H1 (cell line): Measurements from ENCODE around the gene FAM107A. TPM values are rescaled to one million over a fixed set of nuclear protein-coding genes. Genes with fewer than 3 reads are reported as not detected.

ENCODE experiments used
- polyA plus RNA-seq, 7 experiments: library from polyadenylated mRNA; depleted of rRNA in 3 of 7; stranded (reverse) in 5 of 7; unstranded in 2 of 7; fragments of >200 nt in 5 of 7; fragments of 200-250 nt in 2 of 7; gene quantifications; 1 replicate in 5 of 7; 2 replicates in 1 of 7; 4 replicates in 1 of 7; pipeline versions ENCODE4 v1.2.1 to v1.2.3, GENCODE V29; 2011 to 2013; ENCODE audit warnings: missing spikeins in 2 of 7, mixed read lengths in 2 of 7
- total RNA-seq: library from RNA; stranded (reverse); fragmentation: NEBNext Ultra II Directional; extraction: Animal tissue kit (Norgen Biotek cat#: 25700); gene quantifications from 2 replicates; pipeline ENCODE4 v1.2.1, GENCODE V29; 2021

Gene FAM107A
- total and polyA plus RNA-seq, 2 of the 8 experiments (the other 6 are each of a cell fraction or from before 2014, with no cell fraction given) = 0.51 to 0.65 TPM

Other genes with a start within 250 kb of the FAM107A start
- 6.2 and 7.1 TPM in 2 replicates for gene PXK, start 244.5 kb downstream of the FAM107A start, total RNA-seq
- gene PXK, start 244.5 kb downstream of the FAM107A start, polyA plus RNA-seq (2011; rRNA removed) = 3.5 and 3.6 TPM in 2 replicates
- gene PDHB, start 143.6 kb downstream of the FAM107A start, total RNA-seq = 132 and 140 TPM in 2 replicates
- 61.9 and 90.4 TPM in 2 replicates for gene PDHB, start 143.6 kb downstream of the FAM107A start, polyA plus RNA-seq (2011; rRNA removed)
- gene KCTD6, start 85.3 kb downstream of the FAM107A start, total RNA-seq = 21.4 and 22.2 TPM in 2 replicates
- gene KCTD6, start 85.3 kb downstream of the FAM107A start, polyA plus RNA-seq (2011; rRNA removed) = 11.0 and 17.4 TPM in 2 replicates
- 3.1 and 3.2 TPM in 2 replicates for gene ACOX2, start 40.2 kb downstream of the FAM107A start, total RNA-seq
- gene ACOX2, start 40.2 kb downstream of the FAM107A start, polyA plus RNA-seq (2011; rRNA removed) = 7.3 and 9.2 TPM in 2 replicates
- not detected in 2 replicates for gene FAM3D, start 89.4 kb upstream of the FAM107A start, total RNA-seq
- gene FAM3D, start 89.4 kb upstream of the FAM107A start, polyA plus RNA-seq (2011; rRNA removed) = 0.08 TPM in 1 of 2 replicates, not detected in the other